SK-N-DZ (cell line): ENCODE results near the gene EXOC3L1.

Experiments used
- DNase-seq: peaks from one replicate; pipeline ENCODE4 v3.0.0-alpha.2; 2015; ENCODE audit warnings: low spot score

The EXOC3L1 gene

DNA sequence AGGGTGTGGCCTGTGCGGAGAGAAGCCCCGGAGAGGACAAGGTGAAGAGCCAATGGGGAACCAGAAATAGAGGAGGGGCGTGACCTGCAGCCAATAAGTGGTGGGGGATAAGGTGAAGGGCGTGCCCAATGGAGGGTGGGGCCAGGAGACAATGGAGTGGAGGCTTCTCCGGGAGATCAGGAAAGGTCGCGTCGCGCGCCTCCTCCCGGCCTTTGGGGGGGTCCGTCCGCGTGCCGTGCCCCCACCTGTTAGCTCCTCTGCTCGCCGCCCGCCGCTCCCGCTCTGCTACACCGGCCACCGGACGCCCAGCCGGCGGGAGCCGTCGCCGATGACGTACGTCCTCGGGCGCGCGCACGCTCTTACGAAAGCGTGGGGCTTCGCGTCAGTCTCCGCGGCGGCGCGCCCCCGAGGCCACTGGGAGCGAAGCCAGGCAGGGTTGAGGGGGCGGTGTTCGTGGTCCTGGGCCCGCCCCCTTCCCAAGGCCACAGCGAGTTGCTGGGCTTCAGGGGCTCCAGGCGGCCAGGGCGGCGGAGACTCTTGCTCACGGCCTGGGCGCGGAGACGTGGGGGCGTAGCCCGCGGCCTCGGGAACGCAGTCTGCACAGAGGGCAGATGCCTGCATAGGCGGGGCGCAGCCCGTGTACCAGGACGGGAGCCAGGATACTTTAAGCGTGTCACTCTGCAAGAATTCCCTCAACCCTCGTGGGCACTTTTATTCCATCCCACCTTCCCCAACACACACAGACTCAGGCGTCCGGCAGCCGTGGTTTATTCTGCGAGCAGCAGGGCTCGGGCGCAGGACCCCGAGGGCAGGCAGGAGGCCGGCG, 6.1 kb downstream of the EXOC3L1 start, which contains the start of gene MATCAP1:
TSS of gene MATCAP1 (minus strand) at position 337 of the 826 bp plus-strand sequence. CDS start 3,353 bp downstream, outside the sequence.
- DNase-seq, result peak; percentile 99

DNA sequence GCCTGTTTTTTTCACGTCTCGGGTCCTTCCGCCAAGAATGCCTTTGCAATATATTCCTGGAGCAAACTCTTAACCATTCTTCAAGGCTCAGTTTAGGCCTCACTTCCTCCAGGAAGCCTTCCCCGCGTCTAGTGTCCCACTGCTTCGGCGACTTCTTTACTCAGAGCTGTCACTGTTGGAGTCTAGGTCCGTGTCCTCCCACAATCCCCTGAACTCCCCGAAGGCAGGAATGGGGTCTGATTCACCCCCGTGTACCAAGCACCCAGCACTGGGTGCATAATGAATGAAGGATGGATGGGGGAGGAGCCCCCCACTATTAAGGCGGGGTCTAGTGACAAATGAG, 6.7 kb downstream of the EXOC3L1 start:
- DNase-seq, result no peak

DNA sequence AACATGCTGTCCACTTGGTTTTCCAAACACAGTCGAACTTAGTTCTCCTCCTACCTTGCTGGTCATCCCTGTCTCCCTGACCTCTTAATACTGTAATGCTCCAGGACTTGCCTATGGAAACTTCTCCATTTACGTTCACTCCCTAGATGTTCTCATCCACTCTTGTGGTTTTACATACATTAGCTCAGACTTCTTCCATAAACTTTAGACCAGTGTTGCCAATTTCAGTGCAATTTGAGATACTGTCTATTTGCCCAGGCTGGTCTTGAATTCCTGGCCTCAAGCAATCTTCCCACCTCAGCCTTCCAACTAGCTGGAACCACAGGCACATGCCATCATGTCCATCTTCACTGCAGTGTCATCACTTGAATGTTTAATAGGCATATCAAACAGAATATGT, 7.6 kb downstream of the EXOC3L1 start:
- DNase-seq, result no peak

- no peak for DNase-seq
Observed at GRCh38 chr16:67181346-67181745, 8.6 kb downstream of the EXOC3L1 start.

GRCh38 chr16:67180166-67180565, 9.8 kb downstream of the EXOC3L1 start:
- DNase-seq, result no peak

DNA sequence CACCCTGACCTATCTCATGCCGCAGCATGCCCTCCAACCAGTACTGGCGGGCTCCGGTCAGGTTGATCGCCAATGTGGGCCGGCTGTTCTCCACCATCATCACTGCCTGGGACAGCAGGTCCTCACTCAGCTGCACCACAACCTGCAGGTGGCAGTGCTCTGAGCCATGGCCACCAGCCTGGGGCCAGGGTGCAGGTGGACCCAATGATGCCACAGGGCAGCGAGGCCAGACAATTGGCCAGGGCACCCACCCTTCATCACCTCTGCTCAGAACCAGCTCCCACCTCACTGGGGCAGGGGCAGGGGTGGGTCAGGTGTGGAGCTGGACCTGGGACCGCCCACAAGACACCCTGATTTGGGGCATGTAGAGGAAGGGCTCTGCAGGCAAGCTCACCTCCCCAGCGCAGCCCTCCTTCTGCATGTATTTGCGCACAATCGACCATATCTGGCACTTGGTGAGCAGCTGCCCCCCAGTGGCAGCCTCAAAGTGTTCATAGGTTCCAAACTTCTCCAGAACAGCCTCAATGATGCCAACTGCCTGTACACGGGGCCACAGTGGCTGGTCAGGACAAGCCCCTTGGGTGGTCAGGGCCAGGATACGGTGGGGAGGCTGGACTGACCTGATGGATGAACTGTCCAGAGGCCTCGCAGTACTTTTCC, 10.4 kb downstream of the EXOC3L1 start:
- DNase-seq, result no peak

- DNase-seq, result no peak
Observed at GRCh38 chr16:67177743-67178699, 11.9 kb downstream of the EXOC3L1 start.

DNA sequence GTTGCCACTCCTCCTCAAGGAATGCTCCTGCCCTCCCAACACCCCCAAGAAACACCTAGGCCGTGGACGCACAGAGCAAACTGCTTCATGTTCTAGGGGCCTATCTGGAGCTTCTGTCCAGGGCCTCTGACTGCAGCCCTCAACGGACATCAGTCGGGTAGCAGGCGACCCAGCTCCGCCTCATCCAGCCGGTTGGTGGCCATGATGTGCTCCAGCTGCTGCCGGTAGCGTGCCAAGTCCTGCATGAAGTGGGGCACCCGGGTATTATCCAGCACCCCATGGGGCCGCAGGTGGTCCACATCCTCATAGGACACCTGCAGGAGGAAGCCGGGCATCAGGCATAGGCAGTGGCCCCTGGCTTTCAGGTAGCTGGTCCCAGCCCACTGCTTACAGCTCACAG, 13.3 kb downstream of the EXOC3L1 start:
- no peak for DNase-seq

DNA sequence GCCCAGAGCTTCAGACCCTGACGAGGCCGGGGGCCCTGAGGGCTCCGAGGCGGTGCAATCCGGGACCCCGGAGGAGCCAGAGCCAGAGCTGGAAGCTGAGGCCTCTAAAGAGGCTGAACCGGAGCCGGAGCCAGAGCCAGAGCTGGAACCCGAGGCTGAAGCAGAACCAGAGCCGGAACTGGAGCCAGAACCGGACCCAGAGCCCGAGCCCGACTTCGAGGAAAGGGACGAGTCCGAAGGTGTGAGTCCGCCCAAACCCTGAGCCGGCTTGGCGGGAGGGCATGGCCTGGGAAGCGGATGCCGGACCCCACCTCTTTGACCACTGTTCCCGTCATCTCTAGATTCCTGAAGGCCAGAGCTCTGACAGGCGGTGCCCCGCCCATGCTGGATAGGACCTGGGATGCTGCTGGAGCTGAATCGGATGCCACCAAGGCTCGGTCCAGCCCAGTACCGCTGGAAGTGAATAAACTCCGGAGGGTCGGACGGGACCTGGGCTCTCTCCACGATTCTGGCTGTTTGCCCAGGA, 15.2 kb downstream of the EXOC3L1 start:
- DNase-seq, result no peak

GRCh38 chr16:67173808-67174705, 15.9 kb downstream of the EXOC3L1 start:
- DNase-seq, result peak; percentile 80

DNA sequence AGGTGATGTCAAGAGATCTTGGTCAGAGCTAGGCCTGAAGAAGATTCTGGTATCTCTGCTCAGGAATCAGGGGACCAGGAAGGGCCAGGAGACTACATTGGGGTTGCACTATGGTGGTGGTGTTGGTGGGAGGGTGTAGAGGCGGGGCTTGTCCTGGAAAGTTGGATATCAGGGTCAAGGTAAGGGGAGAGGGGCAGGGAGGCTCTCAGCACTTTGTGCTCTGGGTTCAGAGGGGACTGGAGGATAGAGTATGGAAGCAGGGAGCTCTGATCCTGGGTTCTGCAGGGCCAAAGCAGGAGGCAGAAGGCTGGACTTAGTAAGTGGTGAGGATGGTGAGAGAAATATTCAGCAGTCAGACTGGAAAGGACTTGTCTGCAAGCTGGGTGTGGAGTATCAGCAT, 16.6 kb downstream of the EXOC3L1 start:
- DNase-seq, result no peak

DNA sequence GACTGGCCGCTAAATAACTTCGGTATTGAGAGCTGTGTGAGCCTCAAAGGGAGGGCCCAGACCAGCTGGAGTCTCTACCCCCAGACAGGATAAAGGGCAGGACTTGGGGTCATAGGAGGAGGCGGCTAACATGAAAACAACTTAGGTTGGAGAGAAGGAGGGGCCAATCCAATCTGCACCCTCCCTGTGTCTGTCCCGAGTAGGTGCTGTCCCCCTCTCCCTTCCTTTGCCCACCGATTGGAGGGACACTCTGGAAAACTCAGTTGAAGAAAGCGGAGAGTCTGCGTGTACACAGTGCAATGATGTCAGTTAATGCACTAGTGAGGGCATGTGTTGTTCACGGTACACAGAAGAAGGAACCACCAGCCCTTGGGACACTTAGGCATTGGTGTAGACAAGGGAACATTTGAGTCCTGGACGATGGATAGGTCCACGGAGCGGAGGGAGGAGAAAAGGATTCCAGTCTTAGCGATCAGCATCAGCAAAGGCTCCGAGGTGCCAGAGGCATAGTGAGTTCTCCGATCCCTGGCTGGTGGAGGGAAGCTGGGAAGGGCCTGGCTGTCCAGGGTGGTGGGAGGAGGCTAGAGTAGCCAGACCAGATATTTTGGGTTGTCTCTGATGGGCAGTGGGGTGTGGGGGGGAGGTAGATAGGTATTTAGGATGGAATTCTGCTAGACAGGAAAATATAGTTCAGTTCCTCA, 18.8 kb downstream of the EXOC3L1 start:
- no peak for DNase-seq

DNA sequence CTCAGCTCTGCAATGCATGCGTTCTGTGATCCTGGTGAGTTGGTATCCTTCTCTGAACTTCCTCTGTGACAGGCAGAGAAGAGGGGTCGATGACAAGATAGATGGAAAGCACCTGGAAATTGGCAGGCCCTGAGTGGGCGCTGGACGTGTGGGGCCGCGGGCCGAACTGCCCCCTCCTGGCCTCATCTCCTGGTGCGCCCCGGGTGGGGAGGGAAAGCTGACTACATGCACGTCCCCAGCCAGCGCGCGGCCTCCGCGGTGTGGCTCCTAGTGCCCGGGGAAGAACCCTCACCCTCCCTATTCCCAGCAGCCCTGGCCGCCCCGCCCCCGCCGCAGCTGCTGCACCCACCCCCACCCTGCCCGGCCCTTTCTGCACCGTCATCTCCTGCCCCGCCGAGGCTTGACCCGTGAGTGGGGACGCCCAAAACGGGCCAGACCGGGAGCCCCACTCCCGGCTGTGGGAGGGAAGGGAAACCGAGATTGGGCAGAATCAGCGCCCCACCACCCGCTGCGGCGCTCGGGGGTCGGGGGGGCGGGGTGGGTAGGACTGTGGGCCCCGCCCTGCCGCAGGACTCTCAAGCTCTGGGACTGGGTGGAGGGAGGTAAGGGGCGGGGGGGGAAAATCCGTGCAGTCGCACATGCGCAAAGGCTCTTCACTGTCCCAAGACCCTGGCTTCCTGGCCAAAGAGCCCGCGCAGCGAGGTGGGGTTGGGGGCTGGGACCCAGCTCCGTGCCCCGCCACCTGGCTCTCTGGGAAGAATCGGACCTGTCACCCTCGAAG, 19.6 kb downstream of the EXOC3L1 start, which contains the start of gene NOL3:
TSS of gene NOL3 (plus strand) at position 371 of the 781 bp plus-strand sequence.
- peak; percentile 92 for DNase-seq

- peak; percentile 88 for DNase-seq
Observed at GRCh38 chr16:67169642-67170167, 20.2 kb downstream of the EXOC3L1 start.

DNA sequence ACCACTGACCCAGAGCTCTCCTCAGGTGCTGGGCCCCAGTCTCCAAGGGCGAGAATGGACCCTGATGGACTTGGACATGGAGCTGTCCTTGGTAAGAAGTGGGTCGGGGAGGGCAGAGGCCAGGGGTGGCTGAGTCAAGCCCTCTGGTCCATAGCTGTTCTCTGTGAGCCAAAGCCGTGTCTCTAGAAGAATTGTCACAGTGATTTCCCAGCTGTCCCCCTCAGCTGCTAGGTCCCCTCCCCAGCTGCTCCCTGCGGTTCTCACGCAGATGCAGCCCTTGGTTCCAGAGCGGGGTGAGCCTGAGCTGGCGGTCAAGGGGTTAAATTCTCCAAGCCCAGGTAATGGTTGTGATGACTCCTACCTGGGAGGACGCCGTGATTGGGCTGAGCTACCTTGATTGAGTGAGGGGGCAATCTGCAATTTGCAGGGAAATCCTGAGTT, 20.9 kb downstream of the EXOC3L1 start:
- no peak for DNase-seq

DNA sequence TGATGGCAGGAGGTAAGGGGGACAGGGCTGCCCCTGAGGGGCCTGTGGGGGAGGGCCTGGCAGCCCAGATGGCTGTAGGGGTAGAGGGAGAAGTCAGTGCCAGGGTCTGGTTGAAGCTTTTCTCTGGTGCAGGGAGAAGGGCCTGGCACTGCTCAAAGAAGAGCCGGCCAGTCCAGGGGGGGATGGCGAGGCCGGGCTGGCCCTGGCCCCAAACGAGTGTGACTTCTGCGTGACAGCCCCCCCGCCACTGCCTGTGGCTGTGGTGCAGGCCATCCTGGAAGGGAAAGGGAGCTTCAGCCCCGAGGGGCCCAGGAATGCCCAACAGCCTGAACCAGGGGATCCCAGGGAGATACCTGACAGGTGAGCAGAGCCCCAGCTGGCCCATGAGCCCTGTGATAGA, 22.3 kb downstream of the EXOC3L1 start:
- no peak for DNase-seq

DNA sequence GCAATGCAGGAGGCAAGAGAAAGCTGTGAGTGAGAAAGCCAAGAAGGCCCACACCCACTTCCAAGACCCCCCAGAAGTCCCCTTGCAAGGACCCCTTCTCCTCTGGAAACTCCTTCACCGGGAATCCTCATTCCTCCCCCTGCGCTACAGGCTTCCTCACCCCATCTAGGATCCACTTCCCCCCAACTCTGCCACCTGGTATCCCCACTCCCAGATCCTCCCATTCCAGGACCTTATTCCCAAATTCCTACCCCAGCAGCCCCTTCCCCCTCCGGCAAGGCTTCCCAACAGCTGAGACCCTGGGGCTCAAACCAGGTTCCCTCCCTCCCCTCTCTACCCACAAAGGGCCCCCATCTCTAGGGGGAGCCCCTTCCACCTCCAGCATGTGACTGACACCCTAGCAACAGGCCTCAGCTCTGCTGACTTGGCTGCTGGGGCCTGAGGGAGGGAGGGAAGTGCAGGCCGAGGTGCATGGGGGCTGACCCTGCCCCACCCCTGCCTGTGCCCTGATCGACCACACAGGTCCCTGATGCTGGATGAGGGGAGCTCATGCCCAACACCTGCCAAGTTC, 23.3 kb downstream of the EXOC3L1 start:
- DNase-seq, result no peak

GRCh38 chr16:67166110-67166547, 23.8 kb downstream of the EXOC3L1 start:
- no peak for DNase-seq
